ENCODE results near the gene PDE2A. TPM values are rescaled to one million over a fixed set of nuclear protein-coding genes. Genes with fewer than 3 reads are reported as not detected.

Gene PDE2A
- total and polyA plus RNA-seq, 9 donors = 8.3 to 44.0 (median 12.8) TPM

DNA sequence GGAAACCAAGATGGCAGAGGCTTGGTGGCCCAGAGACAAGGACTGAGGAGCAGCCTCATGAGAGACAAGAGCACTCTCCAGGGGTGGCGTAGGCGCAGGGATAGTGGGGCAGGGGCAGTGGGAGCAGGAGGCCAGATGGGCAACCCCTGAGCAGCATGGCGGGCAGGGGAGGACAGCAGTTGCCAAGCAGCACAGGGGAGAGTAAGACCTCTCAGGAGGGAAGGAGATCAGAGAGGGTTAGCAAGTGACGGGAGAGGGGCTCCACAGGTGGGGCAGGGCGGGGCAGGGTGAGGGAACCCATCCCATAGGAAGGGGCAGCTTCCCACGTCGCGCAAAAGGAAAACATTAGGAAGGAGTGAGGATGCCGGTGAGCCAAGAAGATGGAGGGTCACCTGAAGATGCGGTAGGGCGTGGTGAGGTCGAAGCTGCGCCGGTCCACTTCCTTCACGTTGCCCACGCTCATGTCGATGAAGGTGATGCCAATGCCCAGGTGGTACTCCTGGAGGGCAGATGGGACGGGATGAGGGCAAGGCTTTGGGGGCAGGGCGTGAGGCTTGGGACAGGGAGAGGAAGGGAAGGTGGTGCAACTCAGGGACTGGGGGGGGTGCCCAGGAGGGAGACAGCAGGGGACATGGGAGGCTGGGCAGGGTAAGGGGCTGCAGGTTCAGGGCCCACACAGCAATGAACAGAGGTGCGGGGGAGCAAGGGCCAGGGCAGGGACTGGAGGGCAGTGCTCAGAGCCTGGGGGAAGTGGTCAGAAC lies 35.4 kb upstream of the PDE2A start:
- intact Hi-C loops (cut with DNase I) = no loop called here
- no peak for DNase-seq
- no peak overlapping the region for H3K27ac ChIP-seq
- no peak overlapping the region for H3K4me3 ChIP-seq
- no peak for TF ChIP-seq POLR2A (IDR thresholded peaks at IDR 0.05)
- TF ChIP-seq EP300 (IDR thresholded peaks at IDR 0.05) = no peak
- TF ChIP-seq, protein P1, sequence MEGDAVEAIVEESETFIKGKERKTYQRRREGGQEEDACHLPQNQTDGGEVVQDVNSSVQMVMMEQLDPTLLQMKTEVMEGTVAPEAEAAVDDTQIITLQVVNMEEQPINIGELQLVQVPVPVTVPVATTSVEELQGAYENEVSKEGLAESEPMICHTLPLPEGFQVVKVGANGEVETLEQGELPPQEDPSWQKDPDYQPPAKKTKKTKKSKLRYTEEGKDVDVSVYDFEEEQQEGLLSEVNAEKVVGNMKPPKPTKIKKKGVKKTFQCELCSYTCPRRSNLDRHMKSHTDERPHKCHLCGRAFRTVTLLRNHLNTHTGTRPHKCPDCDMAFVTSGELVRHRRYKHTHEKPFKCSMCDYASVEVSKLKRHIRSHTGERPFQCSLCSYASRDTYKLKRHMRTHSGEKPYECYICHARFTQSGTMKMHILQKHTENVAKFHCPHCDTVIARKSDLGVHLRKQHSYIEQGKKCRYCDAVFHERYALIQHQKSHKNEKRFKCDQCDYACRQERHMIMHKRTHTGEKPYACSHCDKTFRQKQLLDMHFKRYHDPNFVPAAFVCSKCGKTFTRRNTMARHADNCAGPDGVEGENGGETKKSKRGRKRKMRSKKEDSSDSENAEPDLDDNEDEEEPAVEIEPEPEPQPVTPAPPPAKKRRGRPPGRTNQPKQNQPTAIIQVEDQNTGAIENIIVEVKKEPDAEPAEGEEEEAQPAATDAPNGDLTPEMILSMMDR (IDR thresholded peaks at IDR 0.05) = no peak
- H3K36me3 ChIP-seq = no peaks in the 10 kb centered on the region
- no peaks in the 10 kb centered on the region for H3K9me3 ChIP-seq
- H3K27me3 ChIP-seq = no peaks in the 10 kb centered on the region
- WGBS, 3 donors = 93 to 95% (median 94%) methylated on average over 20 of the region's 20 CpGs
- no peaks in the 10 kb centered on the region for H3K4me1 ChIP-seq (ENCODE audit: insufficient read depth)

DNA sequence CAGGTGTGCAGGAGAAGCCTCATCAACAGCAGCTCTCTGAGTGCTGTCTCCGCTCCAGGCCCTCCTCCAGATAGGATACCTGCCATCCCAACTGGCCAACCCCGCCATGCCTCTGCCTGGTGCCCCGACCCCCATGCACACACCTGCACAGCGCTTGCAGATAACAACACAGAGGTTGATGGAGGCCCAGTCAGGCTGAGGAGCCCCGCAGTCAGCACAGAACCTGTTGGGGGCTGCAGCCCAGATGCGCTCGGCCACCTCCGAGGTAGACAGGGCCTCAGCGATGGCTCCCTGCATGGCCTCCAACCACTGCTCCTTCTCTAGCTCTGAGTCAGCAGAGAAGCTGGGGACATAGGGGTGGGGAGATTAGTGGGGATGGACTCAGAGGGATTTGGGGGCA lies 32.8 kb upstream of the PDE2A start:
- TF ChIP-seq, protein P1 (IDR thresholded peaks at IDR 0.05) = no peak
- TF ChIP-seq EP300 (IDR thresholded peaks at IDR 0.05) = no peak
- no peak for TF ChIP-seq POLR2A (IDR thresholded peaks at IDR 0.05)
- Histone ChIP-seq H3K36me3 (no peaks in the 10 kb centered on the region), H3K4me3 (no peak overlapping the region), H3K27me3 (no peaks in the 10 kb centered on the region), H3K9me3 (no peaks in the 10 kb centered on the region), H3K4me1 (ENCODE audit: insufficient read depth) (peaks cover 19% of the 10 kb centered on the region), H3K27ac (no peak overlapping the region)
- intact Hi-C loops (cut with DNase I) = no loop called here
- DNase-seq = no peak
- 90 to 94% (median 92%) methylated on average over 9 of the region's 9 CpGs for WGBS, 3 donors

DNA sequence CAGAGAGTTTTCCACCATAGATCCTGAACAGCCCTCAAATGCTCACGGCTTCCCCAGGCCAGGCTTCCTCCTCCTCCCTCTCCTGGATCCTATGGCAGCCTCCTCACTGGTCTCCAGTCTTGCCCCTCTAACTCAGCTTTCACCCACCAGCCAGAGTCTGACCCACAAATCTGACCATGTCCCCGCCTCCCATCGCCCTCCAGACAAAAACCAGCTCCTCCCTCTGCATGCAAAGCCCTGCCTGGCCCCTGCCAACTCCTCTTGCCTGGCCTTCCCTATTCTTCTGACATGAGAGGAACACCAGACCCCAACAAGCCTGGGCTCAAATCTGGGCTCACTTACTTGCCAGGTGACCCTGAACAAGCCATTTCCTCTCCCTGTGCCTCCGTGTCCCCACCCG lies 32.4 kb upstream of the PDE2A start:
- Histone ChIP-seq H3K4me1 (ENCODE audit: insufficient read depth) (peaks cover 19% of the 10 kb centered on the region), H3K36me3 (no peaks in the 10 kb centered on the region), H3K27ac (peak overlapping the region in 1 of 2 donors; percentile 16), H3K9me3 (no peaks in the 10 kb centered on the region), H3K27me3 (no peaks in the 10 kb centered on the region), H3K4me3 (no peak overlapping the region)
- no peak for TF ChIP-seq EP300 (IDR thresholded peaks at IDR 0.05)
- intact Hi-C loops (cut with DNase I) = no loop called here
- no peak for DNase-seq
- 65 to 75% (median 73%) methylated on average over 5 of the region's 5 CpGs for WGBS, 3 donors

DNA sequence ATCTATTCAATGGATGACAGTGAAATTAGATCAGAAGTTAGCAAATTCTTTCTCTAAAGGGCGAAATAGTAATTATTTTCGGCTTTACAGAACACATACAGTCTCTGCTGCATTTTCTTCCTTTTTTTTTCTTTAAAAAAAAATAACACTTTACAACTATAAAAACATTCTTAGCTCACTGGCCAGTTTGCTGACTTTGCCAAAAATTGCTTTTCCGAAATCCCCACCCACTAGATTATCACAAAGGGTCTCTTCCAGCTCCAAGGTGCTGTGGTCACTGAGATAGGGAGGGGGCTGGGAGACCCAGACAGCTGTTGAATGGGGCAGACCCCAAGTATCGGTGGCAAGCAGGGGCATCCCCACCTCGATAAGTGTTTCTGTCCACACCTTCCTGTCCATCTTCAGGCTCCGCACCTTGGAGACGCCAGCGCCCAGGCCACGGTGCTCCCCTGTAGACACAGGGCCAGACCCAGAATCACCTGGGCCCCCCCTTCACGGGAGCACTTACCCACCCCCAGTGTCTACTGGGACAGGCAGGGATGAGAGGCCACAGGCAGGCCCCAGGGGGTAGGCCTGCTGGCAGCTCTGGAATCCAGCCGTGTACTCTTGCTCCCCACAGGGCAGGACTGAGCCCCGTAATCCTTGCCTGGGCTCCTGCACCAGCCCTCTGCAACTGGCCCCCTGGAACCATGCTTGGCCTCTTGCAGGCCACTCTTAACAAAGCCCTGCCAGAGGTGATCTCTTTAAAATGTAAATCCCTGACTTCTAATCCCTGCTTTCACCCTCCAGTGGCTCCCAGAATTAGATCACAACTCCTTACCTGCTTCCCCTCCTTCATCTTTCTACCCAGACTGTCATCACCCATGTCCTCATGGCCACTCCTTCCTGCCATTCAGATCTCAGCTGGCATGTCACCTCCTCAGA lies 31.5 kb upstream of the PDE2A start:
- peak overlapping the region in 1 of 2 donors; percentile 16 for H3K27ac ChIP-seq
- WGBS, 3 donors = 50 to 67% (median 57%) methylated on average over 12 of the region's 12 CpGs
- no peak overlapping the region for H3K4me3 ChIP-seq
- no peaks in the 10 kb centered on the region for H3K27me3 ChIP-seq
- H3K9me3 ChIP-seq = no peaks in the 10 kb centered on the region
- no peaks in the 10 kb centered on the region for H3K36me3 ChIP-seq
- no peak for DNase-seq
- intact Hi-C loops (cut with DNase I) = no loop called here
- TF ChIP-seq EP300 (IDR thresholded peaks at IDR 0.05) = no peak
- peaks cover 19% of the 10 kb centered on the region for H3K4me1 ChIP-seq (ENCODE audit: insufficient read depth)

DNA sequence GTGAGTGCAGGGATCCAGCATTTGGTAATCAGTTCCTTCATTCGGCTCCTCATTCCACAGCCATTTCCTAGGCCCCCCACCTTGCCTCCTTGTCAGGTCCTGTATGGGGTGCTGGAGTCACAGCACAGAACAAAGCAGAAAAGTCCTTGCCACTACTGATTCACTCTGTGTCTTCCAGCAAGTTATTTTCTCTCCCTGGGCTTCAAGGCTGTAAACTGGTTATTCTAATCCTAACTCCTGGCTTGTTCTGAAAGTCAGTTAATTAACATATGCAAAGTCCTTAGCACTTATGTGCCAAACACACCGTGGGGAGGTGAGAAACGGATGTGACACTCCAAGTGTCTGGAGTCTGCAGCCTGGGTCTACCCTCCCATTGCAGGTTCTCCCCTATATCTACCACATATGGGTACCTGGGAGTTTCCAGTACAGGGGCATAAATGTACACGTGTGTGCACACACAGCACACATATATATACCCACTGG lies 30.6 kb upstream of the PDE2A start:
- Histone ChIP-seq H3K4me1 (ENCODE audit: insufficient read depth) (peaks cover 19% of the 10 kb centered on the region), H3K4me3 (no peak overlapping the region), H3K9me3 (no peaks in the 10 kb centered on the region), H3K27ac (peak overlapping the region in 1 of 2 donors; percentile 78), H3K27me3 (no peaks in the 10 kb centered on the region), H3K36me3 (no peaks in the 10 kb centered on the region)
- DNase-seq = no peak
- TF ChIP-seq EP300 (IDR thresholded peaks at IDR 0.05) = no peak
- no peak for TF ChIP-seq POLR2A (IDR thresholded peaks at IDR 0.05)
- TF ChIP-seq, protein P1 (IDR thresholded peaks at IDR 0.05) = no peak
- intact Hi-C loops (cut with DNase I) = no loop called here
- 31 to 41% (median 37%) methylated on average over 4 of the region's 4 CpGs for WGBS, 3 donors
